Middle frontal gyrus (tissue), 1 donor: Measurements from ENCODE around the gene GPR55.
"Not testable (repeated sequence)": the region's sequence is repeated elsewhere in the genome, so short reads cannot be mapped to it uniquely, and the experiment has no call there.

Experiments used
- DNase-seq: peaks from one replicate; pipeline ENCODE4 v3.0.0-alpha.2; 2015; ENCODE audit warnings: low spot score; ENCODE audit errors: extremely low spot score

GPR55 gene

DNA sequence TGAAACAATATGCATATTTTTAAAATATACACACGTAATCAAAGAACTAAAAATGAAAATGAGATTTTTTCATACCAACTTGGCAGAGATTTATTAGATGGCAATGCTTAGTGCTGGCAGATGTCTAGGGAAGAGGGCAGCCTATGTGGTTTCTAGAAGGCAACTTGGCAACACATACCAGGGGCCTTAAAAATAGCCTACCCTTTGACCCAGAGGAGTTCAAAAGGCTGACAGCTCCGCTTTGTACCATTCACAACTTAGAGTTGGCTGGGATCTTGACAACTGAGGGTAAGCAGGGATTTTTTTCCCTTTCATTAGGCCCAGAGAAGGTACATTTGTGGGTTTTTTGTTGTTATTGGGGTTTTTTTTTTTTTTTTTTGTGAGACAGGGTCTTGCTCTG, 26.4 kb upstream of the GPR55 start:
- DNase-seq = no peak

DNA sequence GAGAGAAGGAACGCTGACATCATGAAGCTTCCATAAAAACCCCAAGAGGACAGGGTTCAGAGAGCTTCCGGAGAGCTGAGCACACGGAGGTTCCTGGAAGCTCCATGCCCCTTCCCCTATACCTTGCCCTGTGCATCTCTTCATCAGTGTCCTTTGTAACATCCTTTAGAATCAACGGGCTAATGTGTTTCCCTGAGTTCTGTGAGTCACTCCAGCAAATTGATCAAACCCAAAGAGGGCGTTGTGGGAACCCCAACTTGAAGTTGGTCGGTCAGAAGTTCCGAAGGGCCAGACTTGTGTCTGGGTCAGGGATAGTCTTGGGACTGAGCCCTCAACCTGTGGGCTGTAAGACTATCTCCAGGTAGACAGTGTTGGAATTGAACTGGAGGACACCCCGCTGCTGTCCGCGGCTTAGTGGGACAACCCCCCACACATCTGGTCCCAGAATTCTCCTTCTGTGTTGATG, 25.9 kb upstream of the GPR55 start:
- DNase-seq = no peak

DNA sequence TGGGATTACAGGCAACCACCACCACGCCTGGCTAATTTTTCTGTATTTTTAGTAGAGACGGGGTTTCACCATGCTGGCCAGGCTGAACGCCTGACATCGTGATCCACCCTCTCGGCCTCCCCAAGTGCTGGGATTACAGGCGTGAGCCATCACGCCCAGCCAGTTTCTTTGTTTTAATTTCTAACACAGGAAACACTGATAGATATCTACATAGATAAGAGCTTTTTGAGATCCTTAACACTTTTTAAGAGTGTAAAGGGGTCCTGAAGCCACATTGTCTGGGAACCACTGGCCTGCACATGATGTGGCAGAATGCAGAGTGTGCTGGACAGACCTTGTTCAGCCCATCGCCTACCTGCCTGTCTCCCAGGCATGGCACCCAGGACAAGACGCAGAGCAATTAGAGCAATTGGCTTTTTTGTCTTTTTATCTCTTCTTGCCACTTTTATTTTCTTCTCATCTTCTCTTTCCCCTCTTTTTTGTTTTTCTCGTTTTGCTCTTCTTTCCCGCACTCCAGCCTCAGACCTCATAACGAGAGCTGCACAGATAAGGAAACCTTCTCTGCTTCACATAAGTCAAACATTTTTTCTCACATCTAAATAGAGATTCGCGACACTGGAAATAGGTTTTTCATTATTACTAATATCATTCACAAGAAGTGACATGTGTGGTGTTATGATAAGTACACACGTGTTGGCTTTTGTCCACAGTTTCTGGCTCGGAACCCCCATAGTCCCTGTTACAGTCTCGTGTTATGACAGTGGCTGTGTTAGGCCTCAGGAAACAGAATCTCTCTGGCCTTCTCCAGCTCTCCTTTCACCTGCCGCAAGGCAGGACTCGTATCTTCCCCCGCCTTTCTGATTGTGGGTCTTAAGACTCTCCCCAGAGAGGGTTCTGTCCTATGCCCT, 25.2 kb upstream of the GPR55 start:
- DNase-seq = no peak

DNA sequence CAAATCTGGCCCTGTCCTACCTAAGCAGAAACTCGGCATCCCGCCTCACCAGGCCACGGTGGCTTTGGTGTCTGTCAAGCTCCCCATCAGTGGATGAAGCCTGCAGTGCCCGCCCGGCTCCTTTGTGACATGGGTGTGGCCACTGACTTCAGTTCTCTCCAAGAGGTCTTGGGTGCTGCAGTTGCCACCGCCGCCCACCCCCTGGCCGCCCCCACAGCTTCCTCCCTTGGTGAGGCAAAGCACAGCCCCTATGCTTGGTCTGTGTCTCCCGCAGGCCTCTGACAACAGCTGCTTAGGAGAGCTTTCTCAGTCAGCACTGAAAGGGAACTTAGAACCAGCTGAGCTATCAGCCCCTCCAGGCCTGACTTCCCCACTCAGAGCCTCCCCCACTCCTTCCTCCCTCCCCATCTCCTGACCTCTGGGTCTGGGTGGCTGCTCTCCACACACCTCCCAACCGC, 22.9 kb upstream of the GPR55 start:
- no peak for DNase-seq

DNA sequence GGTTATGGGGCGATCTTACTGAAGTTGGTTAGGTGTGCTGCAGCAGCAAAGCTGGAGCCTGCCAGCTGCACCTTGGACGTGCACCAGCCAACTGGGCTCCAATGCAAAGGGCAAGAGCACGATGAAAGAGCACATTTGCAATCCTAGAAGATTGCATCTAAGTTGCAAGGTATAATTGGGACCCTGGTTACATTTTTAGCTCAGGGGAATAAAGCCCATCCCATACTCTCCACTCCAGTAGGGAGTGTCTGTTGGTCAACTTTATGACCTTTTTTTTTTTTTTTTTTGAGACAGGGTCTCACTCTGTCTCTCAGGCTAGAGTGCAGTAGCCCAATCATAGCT, 22.2 kb upstream of the GPR55 start:
- DNase-seq = no peak

DNA sequence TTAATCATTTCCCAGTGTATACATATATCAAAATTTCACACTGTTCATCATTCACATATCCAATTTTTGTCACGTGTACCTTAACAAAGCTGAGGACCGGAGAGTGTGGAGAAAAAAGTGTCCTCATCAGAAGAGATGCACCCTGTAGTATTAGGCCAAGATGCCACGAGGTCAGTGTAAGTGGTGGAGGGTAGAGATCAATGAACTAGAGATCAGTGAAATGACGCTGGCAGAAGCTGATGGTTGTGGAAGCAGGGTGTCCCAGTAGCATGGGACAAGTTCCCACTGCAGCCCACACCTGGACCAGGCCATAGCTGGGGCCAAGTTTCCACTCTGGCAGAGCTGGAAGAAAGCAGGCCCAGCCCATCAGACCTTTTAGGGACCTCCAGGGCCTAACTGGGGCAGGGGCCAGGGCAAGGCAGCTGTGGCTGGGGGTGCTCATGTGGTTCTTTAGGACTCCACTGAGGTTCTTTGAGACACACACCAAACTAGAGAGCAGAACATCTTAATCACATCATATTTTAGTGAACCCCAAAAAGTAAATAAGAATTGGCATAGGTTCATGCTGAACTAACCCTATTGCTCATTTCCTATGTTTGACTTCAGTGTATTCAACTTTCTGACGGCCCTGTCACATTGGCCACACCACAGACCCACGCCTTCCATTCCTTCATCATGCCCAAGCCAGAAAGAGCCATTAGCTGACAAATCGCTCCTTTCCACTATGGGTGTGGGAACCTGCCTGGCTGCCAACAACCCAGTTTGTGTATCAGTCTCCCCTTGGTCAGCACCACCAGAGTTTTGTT, 21.6 kb upstream of the GPR55 start:
- DNase-seq = no peak

DNA sequence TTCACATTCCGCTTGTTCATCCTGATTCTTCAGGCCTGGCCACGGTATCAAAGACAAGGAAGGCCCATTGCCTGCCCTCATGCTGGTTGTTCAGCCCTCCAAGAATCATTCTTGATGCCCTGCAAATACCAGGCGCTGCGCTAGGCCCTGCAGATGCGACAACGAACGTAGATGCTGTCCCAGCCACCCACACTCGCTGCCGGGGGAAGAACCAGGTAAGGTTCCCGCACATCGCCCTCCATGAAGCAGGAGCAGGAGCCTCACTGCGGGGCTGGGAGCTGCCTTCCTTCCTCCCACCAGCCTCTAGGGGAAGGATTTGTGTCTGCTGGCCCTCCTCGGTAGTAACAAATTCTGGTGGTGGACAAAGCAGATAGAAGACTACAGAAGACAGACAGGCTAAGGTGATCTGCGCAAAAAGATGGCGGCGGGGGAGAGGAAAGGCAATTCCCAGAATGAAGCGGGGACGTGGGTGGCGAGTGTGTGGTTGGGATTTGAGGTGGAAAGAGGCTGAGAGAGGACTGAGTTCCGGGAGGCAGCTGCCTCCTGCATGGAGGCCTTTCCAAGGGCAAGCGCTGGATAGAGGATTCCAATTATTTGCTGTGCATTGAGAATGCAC, 19.8 kb upstream of the GPR55 start:
- no peak for DNase-seq

DNA sequence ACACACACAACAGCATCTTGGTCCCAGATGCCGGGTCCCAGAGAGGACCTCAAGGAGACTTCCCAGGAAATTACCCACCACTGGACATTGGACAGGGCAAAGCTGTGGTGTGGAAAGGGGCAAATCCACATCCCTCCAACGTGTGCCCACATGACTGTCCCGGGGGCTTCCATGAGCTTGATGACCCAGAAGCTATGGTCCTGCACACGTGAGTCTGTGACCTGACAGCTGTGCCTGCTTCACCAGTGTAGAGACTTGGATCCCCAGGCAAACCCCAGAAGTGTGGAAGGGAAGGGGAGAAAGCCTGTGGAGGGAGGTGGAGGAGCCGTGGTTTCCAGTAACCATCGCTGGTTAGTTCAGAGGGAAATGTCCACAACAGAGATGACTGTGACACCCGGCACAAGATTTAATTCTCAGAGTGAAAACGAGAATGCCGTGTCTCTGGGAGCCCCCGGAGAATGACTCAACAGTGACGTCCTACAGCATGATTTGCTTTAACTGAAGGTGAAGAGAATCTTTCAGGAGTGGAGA, 19.1 kb upstream of the GPR55 start:
- DNase-seq = no peak

DNA sequence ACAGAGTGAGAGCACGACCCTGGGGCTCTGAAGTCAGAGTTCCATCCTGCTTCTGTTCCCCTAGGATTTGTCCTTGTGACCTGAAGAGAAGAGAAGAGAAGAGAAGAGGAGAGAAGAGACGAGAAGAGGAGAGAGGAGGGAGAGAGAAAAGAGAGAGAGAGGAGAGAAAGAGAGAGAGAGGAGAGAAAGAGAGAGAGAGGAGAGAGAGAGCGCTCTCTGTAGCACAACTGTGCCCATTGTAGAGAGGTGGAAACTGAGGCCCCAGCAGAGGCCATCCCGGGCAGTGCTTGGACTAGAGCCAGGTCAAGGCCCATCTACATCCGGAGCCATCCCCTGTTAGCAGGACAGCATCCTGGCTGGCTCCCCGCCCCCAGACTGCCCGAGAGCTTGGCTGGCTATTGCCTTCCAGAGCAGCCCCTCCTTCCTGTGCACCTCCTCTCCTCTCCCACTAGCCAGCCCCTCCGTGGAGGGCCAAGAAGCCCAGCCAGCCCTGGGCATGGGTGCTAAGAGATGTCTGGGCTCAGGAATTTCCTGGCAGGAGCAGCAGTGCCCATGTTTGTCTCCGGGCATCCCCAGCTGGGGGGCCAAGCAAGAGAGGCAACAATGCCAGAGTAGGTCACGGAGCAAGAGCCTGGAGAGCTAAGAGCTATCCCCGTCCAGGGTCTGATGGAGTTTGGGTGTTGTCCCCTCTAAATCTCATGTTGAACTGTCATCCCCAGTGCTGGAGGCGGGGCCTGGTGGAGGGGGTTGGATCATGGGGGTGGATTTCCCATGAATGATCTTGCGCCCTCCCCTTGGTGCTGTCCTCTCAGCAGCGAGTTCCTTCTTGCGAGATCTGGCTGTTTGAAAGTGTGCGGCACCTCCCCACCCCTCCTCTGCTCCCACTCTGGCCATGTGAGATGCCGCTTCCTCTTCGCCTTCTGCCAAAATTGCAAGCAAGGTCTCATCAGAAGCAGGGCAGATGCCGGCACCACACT, 18.2 kb upstream of the GPR55 start:
- DNase-seq = no peak

DNA sequence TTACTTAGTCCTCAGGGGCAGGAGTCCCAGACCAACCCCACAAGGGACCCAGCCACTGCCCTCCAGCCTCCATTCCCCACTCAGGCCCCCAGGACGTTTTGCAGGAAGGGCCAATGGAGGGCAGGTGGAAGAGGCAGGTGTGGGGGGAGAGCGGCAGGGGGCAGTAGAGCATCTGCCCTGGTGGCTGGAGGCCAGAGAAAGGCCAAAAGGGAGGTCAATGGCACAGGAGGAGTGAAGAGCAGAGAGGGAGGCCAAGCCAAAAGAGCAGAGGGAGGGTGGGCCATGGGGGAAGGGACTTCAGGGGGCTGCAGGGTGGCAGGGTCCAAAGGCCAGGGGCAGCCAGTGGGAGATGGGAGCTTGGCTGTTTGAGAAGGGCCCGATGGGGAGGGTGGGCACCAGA, 17.3 kb upstream of the GPR55 start:
- DNase-seq = no peak

DNA sequence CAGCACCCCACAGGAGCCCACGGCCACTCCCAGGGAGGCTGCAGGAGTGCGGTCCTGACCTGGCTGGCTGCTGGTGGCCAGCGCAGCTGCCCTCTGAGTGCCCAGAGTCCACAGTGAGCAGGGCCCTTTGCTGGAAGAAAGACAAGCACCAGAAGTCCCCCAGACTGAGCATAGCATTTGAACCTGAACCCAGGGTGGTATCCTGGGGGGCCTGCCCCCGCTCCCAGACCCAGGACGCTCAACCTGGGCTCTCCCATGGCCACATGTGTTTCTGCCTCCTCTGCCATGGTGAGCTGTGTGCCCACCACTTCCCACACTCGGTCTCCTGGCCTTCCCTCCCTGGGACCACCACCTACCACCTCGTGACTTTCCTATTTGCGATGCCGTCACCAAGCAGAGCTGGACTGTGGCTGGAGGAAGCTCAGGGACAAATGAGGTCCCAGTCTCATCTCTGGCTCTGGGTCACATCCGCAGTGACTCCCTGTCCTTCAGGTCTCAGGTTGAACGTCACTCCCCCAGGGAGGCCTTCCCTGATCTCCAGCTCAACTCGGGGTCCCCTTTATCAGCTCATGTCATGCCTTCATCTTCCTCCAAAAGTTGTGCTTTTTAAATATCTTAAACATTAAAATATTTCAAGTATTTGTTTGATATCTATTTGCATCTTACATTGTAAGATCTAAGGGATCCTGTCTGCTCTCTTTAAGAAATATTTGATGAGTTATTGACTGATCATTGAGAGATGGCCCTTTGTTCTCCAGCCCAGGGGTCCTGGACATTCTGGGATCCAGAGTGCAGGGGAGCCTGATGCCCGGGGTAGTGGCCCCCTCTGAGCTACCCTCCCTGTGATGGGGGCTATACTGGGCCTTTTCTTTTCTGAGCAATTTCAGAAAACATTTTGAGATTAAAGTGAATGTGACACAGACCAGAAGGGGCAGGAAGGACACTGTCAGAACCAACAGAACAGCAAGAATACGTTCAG, 16.4 kb upstream of the GPR55 start:
- no peak for DNase-seq

DNA sequence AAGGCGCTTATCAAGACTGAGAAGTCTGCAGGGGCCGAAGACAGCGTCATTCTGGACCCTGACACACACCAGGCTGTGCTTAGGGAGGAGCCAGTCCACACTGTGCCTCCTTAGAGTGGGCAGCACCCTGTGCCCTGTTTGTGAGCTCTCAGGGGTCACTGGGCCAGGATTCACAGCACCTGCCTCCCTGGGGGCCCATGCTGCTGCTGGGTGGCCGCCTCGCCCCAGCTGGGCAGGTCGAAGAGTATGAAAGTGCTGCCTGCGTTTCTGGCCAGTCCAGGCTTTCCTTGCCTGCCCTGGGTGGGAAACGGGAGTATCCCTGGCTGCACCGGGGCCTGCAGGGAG, 15.4 kb upstream of the GPR55 start:
- DNase-seq = no peak

DNA sequence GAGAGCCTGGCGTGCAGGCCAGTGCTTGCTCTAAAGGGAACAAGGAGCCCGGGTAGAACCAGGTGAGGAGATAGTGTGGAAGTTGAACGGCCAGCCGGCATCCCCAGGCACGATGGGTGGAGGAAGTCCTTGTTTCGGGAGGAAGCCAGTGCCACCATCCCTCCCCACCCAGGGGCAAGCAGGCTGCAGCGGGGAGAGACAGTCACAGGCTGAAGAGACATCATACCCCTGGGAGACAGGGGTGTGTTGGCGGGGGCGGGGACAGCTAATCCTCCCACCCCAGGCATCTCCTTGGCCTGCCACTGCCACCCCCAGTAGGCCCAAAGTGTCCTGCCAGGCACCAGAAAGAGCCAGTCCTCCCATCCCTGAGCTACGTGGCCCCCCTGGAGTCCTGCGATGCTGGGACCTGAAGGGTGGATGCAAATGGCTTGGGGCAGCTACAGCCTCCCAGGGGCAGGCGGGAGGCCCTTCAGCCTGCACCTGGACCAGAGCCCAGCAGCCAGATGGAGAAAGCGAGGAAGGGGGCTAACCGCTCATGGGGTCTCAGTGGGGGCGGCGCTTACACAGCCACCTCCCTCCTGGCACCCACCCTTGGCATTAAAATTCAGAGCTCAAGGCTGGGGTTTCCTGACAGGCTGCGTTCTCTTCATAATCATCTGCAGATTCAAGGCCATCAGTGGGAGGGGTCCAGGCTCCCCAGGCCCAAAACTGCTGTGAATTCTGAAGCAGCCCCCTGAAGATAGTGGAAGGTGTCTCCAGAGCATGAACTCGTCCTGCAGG, 14.8 kb upstream of the GPR55 start:
- DNase-seq = no peak

DNA sequence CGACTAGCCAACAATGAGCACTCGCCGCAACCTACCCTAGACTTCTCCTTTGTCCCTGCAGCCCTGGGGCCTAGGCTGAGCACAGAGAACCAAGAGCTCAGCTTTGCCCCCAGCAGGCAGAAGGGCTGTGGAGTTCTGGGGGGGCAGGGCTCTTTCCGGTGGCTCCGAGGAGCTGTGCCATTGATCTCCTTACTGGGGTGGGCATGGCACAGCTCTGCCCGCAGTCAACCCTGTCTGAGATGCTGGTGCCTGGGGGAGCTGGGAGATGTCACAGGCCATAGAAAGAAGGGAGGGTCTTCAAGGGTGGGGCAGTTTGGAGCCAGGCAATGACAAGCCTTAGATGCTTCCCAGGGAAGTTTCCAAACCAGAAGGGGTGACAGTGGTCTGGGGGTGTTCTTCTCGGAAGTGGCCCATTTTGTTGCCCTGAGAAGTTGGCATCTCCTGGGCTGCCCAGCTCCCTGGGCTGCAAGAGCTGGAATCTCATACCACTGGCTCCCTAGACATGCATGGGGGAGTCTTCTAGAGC, 14.1 kb upstream of the GPR55 start:
- no peak for DNase-seq

DNA sequence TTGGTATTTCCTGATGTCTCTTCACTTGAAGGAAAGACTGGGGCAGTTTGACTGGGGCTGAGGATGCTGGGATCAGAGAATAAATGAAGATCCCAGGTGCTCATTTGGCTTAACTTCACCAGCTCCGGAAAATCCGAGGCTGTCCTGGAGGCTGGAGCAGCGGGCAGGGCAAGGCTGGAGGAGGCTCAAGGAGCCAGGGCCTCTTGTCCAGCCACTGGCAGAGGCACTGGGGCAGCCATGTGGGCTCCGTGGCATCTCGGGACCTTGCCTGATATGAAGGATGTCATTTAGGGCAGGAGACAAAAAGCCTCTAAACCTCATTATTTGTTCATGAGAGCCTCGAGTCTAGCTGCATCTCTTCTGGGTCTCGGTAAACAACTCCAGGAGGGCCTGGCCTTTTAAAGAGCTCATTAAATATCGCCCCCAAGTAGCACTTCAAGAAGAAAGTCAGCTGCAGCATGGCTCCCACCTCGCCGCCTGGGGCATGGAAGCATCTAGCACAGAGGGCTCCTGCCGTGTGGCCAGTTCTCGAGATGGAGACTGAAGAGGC, 13.5 kb upstream of the GPR55 start:
- DNase-seq = no peak

DNA sequence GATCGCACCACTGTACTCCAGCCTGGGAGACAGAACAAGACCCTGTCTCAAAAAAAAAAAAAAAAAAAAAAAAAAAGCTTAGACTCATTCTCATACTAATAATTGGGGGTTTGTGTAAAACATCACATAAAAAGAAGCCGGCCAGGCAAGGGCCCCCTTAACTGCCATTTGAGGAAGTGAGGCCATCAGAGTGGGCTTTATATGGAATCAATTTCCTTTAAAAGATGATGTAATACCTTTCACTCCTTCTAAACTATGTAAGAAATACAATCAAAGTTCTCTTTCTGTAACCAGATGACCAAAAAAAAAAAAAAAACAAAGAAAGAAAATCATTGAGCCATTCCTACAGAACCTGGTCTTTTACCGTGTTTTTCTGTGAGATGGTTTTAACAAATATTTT, 13.1 kb upstream of the GPR55 start:
- DNase-seq = no peak

DNA sequence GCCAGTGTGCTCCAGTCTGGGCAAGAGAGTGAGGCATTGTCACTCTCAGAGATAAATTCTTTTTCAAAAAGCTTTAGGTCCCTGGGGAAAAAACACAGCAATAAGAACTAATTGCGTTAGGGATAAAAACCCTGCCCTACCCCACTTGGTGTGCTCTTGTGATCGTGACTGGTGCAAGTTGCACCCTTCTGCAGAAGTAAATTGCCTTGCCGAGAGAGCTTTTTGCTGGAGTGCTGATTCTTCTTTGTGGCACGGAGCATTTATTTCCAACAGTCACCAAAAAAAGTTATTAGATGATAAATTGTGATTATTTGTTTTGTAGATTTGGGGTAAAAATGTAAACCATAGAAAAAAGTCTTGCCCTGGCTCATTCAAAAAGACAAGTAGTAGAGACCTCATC, 12.3 kb upstream of the GPR55 start:
- no peak for DNase-seq

DNA sequence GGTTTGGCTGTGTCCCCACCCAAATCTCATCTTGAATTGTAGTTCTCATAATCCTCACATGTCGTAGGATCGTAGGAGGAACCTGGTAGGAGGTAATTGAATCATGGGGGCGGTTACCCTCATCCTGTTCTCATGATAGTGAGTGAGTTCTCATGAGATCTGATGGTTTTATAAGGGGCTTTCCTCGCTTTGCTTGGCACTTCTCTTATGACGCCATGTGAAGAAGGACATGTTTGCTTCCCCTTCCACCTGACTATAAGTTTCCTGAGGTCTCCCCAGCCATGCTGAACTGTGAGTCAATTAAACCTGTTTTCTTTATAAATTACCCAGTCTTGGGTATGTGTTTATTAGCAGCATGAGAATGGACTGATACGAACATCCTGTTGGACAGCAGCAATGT, 11.2 kb upstream of the GPR55 start:
- not testable (repeated sequence) for DNase-seq
